Endodermal cell (in vitro differentiated cells): ENCODE results near the gene C14orf180. TPM values are rescaled to one million over a fixed set of nuclear protein-coding genes. Genes with fewer than 3 reads are reported as not detected.
A peak's percentile ranks its signal among the peaks of the same experiment; 100 is the strongest.

Experiments
- DNase-seq: peaks from one replicate; pipeline ENCODE4 v3.0.0-alpha.2; 2017
- H3K27ac ChIP-seq: 2 replicates; pipeline ENCODE4 v1.5.1; 2013; ENCODE audit warnings: mild to moderate bottlenecking, low read depth, low read length, moderate library complexity
- H3K27me3 ChIP-seq: 2 replicates; pipeline ENCODE4 v1.6.1; 2013; ENCODE audit warnings: mild to moderate bottlenecking, low read length, moderate library complexity; ENCODE audit not compliant: insufficient read depth, control insufficient read depth, poor library complexity, severe bottlenecking
- H3K36me3 ChIP-seq: 2 replicates; pipeline ENCODE4 v1.7.0; 2013; ENCODE audit warnings: mild to moderate bottlenecking, low read length, moderate library complexity; ENCODE audit not compliant: control insufficient read depth, insufficient read depth
- H3K4me1 ChIP-seq: one replicate; pipeline ENCODE4 v1.7.0; 2013; ENCODE audit warnings: low read length; ENCODE audit not compliant: control insufficient read depth, insufficient read depth
- H3K4me3 ChIP-seq: 2 replicates; pipeline ENCODE4 v1.5.1; 2013; ENCODE audit warnings: mild to moderate bottlenecking, low read length, moderate library complexity
- H3K9ac ChIP-seq: 2 replicates; pipeline ENCODE4 v1.6.1; 2013; ENCODE audit warnings: mild to moderate bottlenecking, low read length, moderate library complexity; ENCODE audit not compliant: poor library complexity, severe bottlenecking; ENCODE audit errors: extremely low read depth
- H3K9me3 ChIP-seq: 2 replicates; pipeline ENCODE4 v1.6.1; 2013; ENCODE audit warnings: mild to moderate bottlenecking, low read length, moderate library complexity; ENCODE audit not compliant: control insufficient read depth
- H3K27ac Mint-ChIP-seq: 2 replicates; pipeline ENCODE4 v1.8.0; 2020; ENCODE audit warnings: mixed read lengths
- H3K27me3 Mint-ChIP-seq: 2 replicates; pipeline ENCODE4 v1.8.0; 2021; ENCODE audit warnings: mild to moderate bottlenecking, mixed read lengths; ENCODE audit not compliant: insufficient read depth
- H3K36me3 Mint-ChIP-seq: 2 replicates; pipeline ENCODE4 v1.8.0; 2020; ENCODE audit warnings: low read depth, mixed read lengths
- H3K4me1 Mint-ChIP-seq: 2 replicates; pipeline ENCODE4 v1.8.0; 2020; ENCODE audit warnings: mixed read lengths
- H3K4me3 Mint-ChIP-seq: 2 replicates; pipeline ENCODE4 v1.8.0; 2020; ENCODE audit warnings: mild to moderate bottlenecking, moderate library complexity, mixed read lengths
- H3K9me3 Mint-ChIP-seq: 2 replicates; pipeline ENCODE4 v1.8.0; 2020; ENCODE audit warnings: mild to moderate bottlenecking, mixed read lengths
- WGBS, 2 experiments: methylation state at CpG; one replicate each; pipeline versions ENCODE4 v1.1.5 to v1.1.7; 2013; ENCODE audit warnings: missing lambda C conversion rate in 2 of 2, mixed read lengths in 1 of 2; ENCODE audit not compliant: insufficient coverage in 1 of 2, insufficient read length in 1 of 2; 5-methylcytosine and 5-hydroxymethylcytosine counted together
- long read RNA-seq, 4 experiments: library from polyadenylated mRNA in 2 of 4; library from RNA in 1 of 4; library from capped mRNA in 1 of 4; stranded (forward) in 3 of 4; unstranded in 1 of 4; transcript quantifications; one replicate each; pipeline ENCODE4 v2.0.0, GENCODE V29; 2020 to 2021; ENCODE audit warnings: inconsistent platforms in 1 of 4
- polyA plus RNA-seq, 2 experiments: library from polyadenylated mRNA; stranded (reverse); fragments of 50-300 nt; gene quantifications; one replicate each; pipeline ENCODE4 v1.2.3, GENCODE V29; 2013
- total RNA-seq, 2 donors: library from RNA; stranded (reverse); fragmentation: NEBNext Ultra II Directional in 1 of 2; extraction: Animal tissue kit (Norgen Biotek cat#: 25700) in 1 of 2; gene quantifications; 2 replicates in 1 of 2; 3 replicates in 1 of 2; pipeline ENCODE4 v1.2.1, GENCODE V29; 2021
- TF ChIP-seq, protein P1 (sequence below): fragments of 200-600 bp; sonication (generic); conservative IDR thresholded peaks from 2 replicates; pipeline ENCODE4 v1.5.0; 2021; ENCODE audit warnings: antibody characterized with exemption, mild to moderate bottlenecking

C14orf180 gene
- total RNA-seq = not detected
- polyA plus RNA-seq (2013, experiment 1 of 2) = not detected
- not detected for polyA plus RNA-seq (2013, experiment 2 of 2)
- long read RNA-seq, experiment 1 = 0 reads
- long read RNA-seq, experiment 2 = 0 reads
- long read RNA-seq, experiment 3 = 0 reads
- long read RNA-seq, experiment 4 = 0 reads

DNA sequence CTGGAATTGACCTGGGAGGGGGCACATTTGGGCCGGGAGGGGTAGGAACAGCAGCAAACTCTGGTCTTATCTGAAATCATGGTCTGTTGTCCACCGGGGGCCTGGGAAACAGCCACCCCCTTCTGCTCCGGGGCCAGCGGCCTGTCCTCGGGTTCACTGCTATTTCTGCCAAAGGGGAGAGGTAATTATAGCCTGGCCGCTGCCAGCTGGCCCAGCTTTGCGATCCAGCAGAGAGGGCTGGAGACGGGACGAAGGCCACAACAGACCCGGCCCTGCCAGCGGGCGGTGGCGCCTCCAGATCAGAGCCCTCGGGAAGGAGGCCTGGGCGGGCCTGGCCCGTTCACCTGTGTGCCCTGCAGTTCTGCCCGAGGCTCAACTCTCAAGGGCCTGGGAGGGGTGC, at the start of gene C14orf180:
TSS of gene C14orf180 (plus strand) at position 258 of the 400 bp plus-strand sequence. CDS start 6,667 bp downstream, outside the sequence.
- 91 to 93% methylated on average over 10 to 17 of the region's 17 CpGs for WGBS, 2 experiments

DNA sequence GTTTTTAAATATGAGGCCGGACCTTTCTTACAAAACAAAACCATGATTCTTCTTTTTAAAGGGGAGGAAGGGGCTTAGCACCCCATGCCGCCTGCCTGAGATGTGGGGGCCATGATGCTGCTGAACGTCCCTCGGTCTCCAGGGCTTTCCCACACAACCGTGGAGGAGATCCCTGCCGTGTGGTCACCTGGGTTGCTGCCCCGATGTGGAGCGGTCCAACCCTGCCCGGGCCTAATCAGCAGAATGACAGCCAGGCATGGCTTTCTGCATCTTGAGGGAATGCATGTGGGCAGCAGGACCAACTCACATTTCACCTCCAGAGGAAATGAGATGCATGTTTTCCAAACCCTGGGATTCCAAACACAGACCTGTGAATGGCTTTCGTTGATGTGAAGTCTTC, 48.9 kb upstream of the C14orf180 start:
- Histone ChIP-seq H3K4me3 (no peak overlapping the region), H3K9ac (no peak overlapping the region), H3K4me1 (no peaks in the 10 kb centered on the region), H3K36me3 (no peaks in the 10 kb centered on the region), H3K27me3 (no peaks in the 10 kb centered on the region), H3K9me3 (peaks cover 39% of the 10 kb centered on the region), H3K27ac (no peak overlapping the region)
- WGBS, 2 experiments = 75 to 87% methylated on average over 7 to 10 of the region's 10 CpGs
- no peaks in the 10 kb centered on the region for H3K27me3 Mint-ChIP-seq
- H3K27ac Mint-ChIP-seq = no peak overlapping the region
- no peaks in the 10 kb centered on the region for H3K4me1 Mint-ChIP-seq
- TF ChIP-seq, protein P1, sequence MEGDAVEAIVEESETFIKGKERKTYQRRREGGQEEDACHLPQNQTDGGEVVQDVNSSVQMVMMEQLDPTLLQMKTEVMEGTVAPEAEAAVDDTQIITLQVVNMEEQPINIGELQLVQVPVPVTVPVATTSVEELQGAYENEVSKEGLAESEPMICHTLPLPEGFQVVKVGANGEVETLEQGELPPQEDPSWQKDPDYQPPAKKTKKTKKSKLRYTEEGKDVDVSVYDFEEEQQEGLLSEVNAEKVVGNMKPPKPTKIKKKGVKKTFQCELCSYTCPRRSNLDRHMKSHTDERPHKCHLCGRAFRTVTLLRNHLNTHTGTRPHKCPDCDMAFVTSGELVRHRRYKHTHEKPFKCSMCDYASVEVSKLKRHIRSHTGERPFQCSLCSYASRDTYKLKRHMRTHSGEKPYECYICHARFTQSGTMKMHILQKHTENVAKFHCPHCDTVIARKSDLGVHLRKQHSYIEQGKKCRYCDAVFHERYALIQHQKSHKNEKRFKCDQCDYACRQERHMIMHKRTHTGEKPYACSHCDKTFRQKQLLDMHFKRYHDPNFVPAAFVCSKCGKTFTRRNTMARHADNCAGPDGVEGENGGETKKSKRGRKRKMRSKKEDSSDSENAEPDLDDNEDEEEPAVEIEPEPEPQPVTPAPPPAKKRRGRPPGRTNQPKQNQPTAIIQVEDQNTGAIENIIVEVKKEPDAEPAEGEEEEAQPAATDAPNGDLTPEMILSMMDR = no peak
- no peak overlapping the region for H3K4me3 Mint-ChIP-seq
- DNase-seq = peak; percentile 22
- H3K9me3 Mint-ChIP-seq = peaks cover 41% of the 10 kb centered on the region
- H3K36me3 Mint-ChIP-seq = no peaks in the 10 kb centered on the region

More for the DNA sequence above, at the start of gene C14orf180:
- no peaks in the 10 kb centered on the region for H3K27me3 ChIP-seq
- DNase-seq = no peak
- Mint-ChIP-seq H3K9me3 (no peaks in the 10 kb centered on the region), H3K4me3 (no peak within 1 kb of the TSS), H3K36me3 (no peaks in the 10 kb centered on the region), H3K27ac (no peak within 1 kb of the TSS), H3K27me3 (no peaks in the 10 kb centered on the region), H3K4me1 (no peaks in the 10 kb centered on the region)
- H3K4me3 ChIP-seq = no peak within 1 kb of the TSS
- no peak within 1 kb of the TSS for H3K27ac ChIP-seq
- H3K36me3 ChIP-seq = no peaks in the 10 kb centered on the region
- no peak within 1 kb of the TSS for H3K9ac ChIP-seq
- TF ChIP-seq, protein P1 = no peak
- H3K9me3 ChIP-seq = no peaks in the 10 kb centered on the region
- H3K4me1 ChIP-seq = no peaks in the 10 kb centered on the region

GRCh38 chr14:104531421-104532190, 48.0 kb upstream of the C14orf180 start:
- H3K4me1 ChIP-seq = no peaks in the 10 kb centered on the region
- no peaks in the 10 kb centered on the region for H3K27me3 ChIP-seq
- Mint-ChIP-seq H3K27me3 (no peaks in the 10 kb centered on the region), H3K4me1 (no peaks in the 10 kb centered on the region), H3K4me3 (no peak overlapping the region), H3K27ac (no peak overlapping the region), H3K9me3 (peaks cover 37% of the 10 kb centered on the region), H3K36me3 (no peaks in the 10 kb centered on the region)
- DNase-seq = peak; percentile 13
- TF ChIP-seq, protein P1 = no peak
- H3K36me3 ChIP-seq = no peaks in the 10 kb centered on the region
- WGBS, 2 experiments = 86 to 90% methylated on average over 16 to 19 of the region's 19 CpGs
- peaks cover 37% of the 10 kb centered on the region for H3K9me3 ChIP-seq
- H3K4me3 ChIP-seq = no peak overlapping the region
- H3K27ac ChIP-seq = no peak overlapping the region
- no peak overlapping the region for H3K9ac ChIP-seq
